Activated naive CD8-positive, alpha-beta T cell treated with anti-CD3 and anti-CD28 coated beads, Interleukin-2, amount 10 ng/mL, durations not matched to agents 7 days and 5 days (primary cell): Measurements from ENCODE around the gene DHX32. TPM values are rescaled to one million over a fixed set of nuclear protein-coding genes. Genes with fewer than 3 reads are reported as not detected.

Experiments
- ATAC-seq: fragments of 150-1000 bp; cut with Tn5 transposase; one replicate; pipeline ENCODE4 v1.10.0; 2021; ENCODE audit warnings: low read depth, moderate library complexity
- POLR2A ChIA-PET: fragments of 350-600 bp; sonication (Branson Sonifier 250); formaldehyde crosslinking; loops from one replicate; lab custom pipeline; 2021; ENCODE audit warnings: antibody characterized with exemption; lab: Charles Lee
- DNase-seq: peaks from one replicate; pipeline ENCODE4 v3.0.0; 2021
- H3K27ac Mint-ChIP-seq: one replicate; pipeline ENCODE4 v1.8.0; 2022; ENCODE audit warnings: mild to moderate bottlenecking, mixed read lengths
- H3K27me3 Mint-ChIP-seq: one replicate; pipeline ENCODE4 v1.8.0; 2022; ENCODE audit warnings: mild to moderate bottlenecking, moderate library complexity, mixed read lengths
- H3K36me3 Mint-ChIP-seq: one replicate; pipeline ENCODE4 v1.8.0; 2021; ENCODE audit warnings: mild to moderate bottlenecking, mixed read lengths
- H3K4me1 Mint-ChIP-seq: one replicate; pipeline ENCODE4 v1.8.0; 2021; ENCODE audit warnings: mixed read lengths
- H3K4me3 Mint-ChIP-seq: one replicate; pipeline ENCODE4 v1.8.0; 2022; ENCODE audit warnings: mild to moderate bottlenecking, moderate library complexity, mixed read lengths
- H3K9me3 Mint-ChIP-seq: one replicate; pipeline ENCODE4 v1.8.0; 2021; ENCODE audit warnings: mixed read lengths
- total RNA-seq, 2 experiments: library from RNA; stranded (reverse); gene quantifications; one replicate each; pipeline ENCODE4 v1.2.3, GENCODE V29; 2021

The DHX32 gene
- total RNA-seq, 2 experiments from 2014 or later, result 19.1 to 21.1 TPM

DNA sequence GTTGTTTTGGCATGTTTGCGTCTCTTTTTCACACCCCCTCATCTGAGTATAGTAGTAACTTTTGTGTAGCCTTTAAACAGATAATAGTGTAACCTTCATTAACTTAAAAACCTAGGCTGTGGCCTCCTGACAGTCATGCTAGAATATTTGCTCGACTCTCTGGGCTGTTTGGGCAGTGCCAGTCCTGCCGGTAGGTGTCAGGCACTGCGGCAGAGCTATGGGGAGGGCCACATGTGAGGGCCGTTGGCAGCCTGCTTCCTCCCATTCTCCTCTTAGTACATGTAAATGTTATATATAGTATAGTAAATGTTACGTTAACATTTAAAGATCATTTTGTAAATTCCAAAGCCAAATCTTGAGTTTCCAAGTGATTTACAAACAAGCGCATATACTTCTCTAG lies 31.6 kb downstream of the DHX32 start:
- no peak overlapping the region for H3K27ac Mint-ChIP-seq
- H3K36me3 Mint-ChIP-seq, result peaks cover 9% of the 10 kb centered on the region
- POLR2A ChIA-PET, result no interaction called here
- H3K4me3 Mint-ChIP-seq, result no peak overlapping the region
- ATAC-seq, result no peak
- no peak for DNase-seq
- no peaks in the 10 kb centered on the region for H3K27me3 Mint-ChIP-seq
- H3K4me1 Mint-ChIP-seq, result no peaks in the 10 kb centered on the region
- H3K9me3 Mint-ChIP-seq, result no peaks in the 10 kb centered on the region

DNA sequence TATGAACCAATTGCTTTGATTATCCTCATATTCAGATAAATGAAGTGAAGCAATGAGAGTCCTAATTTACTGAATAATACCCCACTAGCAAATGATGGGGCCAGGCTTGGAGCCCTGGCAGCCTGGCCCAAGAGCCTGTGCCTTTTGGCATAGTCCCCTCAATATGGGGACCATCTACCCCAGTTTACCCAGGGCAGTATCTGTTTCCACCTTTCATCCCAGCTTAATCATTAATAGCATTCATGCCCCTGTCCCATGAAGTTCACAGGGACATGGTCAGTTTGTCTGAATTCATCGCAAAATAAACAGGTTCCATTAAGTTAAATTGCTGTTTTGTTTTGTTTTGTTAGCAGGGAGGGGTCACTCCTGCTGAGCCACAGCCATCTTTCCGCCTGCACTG lies 32.2 kb downstream of the DHX32 start:
- ATAC-seq, result no peak
- Mint-ChIP-seq H3K27me3 (no peaks in the 10 kb centered on the region), H3K4me1 (no peaks in the 10 kb centered on the region), H3K4me3 (no peak overlapping the region), H3K27ac (no peak overlapping the region), H3K36me3 (peaks cover 8% of the 10 kb centered on the region), H3K9me3 (no peaks in the 10 kb centered on the region)
- no peak for DNase-seq
- POLR2A ChIA-PET, result no interaction called here

DNA sequence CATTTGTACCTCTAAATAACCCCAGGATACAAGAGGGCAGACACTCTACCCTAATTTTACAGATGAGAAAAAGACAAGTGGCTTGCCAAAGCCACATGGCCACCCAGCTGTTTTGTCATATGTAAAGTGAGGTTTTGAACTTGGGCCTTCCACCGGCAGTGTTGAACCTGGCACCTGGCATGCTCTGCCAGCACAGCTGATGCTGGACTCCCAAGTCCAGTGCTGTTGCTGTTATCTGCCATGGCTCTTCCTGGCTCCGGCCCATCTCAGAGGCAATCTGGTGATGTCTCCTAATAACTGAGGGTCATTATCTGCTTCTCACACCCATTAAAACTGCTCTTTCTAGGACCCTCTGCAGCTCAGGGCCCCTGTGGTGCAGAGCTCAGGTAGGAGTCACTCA lies 32.7 kb downstream of the DHX32 start:
- H3K36me3 Mint-ChIP-seq, result peaks cover 7% of the 10 kb centered on the region
- no peaks in the 10 kb centered on the region for H3K27me3 Mint-ChIP-seq
- POLR2A ChIA-PET, result no interaction called here

DNA sequence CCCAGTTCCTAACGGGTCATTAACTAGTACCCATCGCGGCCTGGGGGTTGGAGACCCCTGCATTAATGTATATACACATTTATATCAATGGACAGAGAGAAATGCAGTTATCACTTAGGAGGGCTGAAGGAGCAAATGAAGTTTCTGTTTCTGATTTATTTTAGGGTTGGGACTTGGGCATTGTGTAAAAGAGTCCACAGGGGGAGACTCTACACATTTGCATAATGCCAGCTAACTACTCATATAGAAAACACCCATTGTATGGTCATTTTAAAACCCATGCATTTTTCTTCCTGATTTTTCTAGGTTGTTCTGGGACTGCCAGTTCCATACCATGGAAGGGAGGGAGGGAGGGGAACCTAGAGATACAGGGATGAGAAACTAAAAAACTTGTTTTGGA lies 34.2 kb downstream of the DHX32 start:
- Mint-ChIP-seq H3K4me3 (no peak overlapping the region), H3K27me3 (no peaks in the 10 kb centered on the region), H3K9me3 (no peaks in the 10 kb centered on the region), H3K36me3 (peaks cover 6% of the 10 kb centered on the region), H3K4me1 (no peaks in the 10 kb centered on the region), H3K27ac (no peak overlapping the region)
- POLR2A ChIA-PET, result no interaction called here
- ATAC-seq, result no peak
- DNase-seq, result no peak

More for the DNA sequence above, 32.7 kb downstream of the DHX32 start:
- Mint-ChIP-seq H3K27ac (no peak overlapping the region), H3K9me3 (no peaks in the 10 kb centered on the region), H3K4me1 (no peaks in the 10 kb centered on the region), H3K4me3 (no peak overlapping the region)
- DNase-seq (no peak), ATAC-seq (no peak)

DNA sequence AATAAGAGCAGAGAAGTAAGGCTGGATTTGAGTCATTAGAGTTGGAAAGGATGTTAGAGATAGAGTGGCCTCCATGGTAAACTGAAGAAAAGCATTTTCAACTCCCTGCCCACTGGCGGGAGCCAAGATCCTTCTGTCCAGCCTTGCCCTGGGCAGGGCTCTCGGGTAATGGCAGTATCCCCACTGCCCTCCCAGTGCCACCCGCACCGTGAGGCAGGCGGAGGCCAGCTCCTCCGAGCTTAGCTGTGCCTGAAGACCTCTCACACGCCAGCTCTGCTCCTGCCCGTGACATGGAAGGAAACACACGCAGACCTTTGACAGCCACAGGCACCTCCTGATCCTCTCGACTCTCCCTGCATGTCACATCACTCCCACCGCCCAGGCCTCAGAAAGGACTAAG lies 35.5 kb downstream of the DHX32 start:
- Mint-ChIP-seq H3K4me1 (no peaks in the 10 kb centered on the region), H3K27me3 (no peaks in the 10 kb centered on the region), H3K27ac (no peak overlapping the region), H3K9me3 (no peaks in the 10 kb centered on the region), H3K4me3 (no peak overlapping the region), H3K36me3 (peaks cover 7% of the 10 kb centered on the region)
- ATAC-seq (no peak), DNase-seq (no peak)
- POLR2A ChIA-PET, result no interaction called here

DNA sequence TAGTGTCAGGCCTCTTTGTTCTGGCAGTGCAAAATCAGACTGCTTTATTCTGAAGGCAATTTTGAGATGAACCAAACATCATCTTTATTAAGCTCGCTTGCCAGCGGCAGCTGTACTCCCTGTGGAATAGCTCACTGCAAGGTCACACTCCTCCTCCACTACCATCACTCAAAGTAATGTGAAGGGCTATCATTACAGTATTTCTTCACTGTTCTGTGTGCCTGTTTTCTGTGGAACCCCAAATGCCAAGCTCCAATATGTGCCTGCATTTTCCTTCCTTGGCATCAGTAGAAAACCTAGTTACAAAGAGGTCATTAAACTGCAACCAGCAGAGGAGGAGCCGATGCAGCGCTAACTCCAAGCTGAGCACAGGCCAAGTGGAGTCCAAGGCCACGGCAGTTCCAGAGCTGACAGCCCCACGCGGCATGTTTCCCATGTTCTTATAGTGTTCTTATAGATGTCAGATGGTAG lies 36.3 kb downstream of the DHX32 start:
- Mint-ChIP-seq H3K9me3 (no peaks in the 10 kb centered on the region), H3K4me1 (no peaks in the 10 kb centered on the region), H3K27me3 (no peaks in the 10 kb centered on the region), H3K36me3 (peaks cover 5% of the 10 kb centered on the region), H3K27ac (no peak overlapping the region), H3K4me3 (no peak overlapping the region)
- no peak for ATAC-seq
- POLR2A ChIA-PET, result no interaction called here
- no peak for DNase-seq

DNA sequence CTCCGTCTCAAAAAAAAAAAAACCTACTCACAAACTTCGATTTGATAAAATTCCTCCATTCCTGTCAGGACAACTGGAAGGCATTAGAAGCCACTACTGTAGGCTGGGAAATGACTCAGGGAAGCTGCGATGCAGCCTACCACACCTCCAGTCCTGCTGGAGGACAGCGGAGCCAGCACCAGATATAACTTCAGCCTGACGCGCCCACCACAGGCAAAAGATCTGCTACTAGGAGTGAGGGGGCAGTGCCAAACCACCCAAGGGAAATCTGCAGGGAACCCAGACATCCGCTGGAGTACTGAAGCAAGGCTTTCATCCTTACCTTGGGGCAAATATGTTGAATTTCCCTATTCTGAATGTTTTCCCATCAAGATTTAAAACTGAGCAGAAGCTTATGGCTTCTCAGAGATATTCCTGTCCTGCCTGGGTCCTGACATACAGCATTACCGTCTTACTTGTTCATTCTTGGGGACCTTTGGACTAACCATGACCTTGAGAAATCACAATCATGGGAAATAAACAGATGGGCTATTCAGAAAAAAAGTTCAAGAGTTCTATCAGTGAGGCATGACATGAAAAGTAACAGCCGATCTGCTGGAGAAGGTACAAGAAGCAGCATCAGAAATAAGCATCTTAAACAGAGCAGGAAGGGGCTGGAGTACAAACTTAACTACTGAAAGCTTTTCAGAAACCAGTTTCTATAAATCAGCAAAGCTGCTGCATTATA lies 37.3 kb downstream of the DHX32 start:
- Mint-ChIP-seq H3K27me3 (no peaks in the 10 kb centered on the region), H3K27ac (no peak overlapping the region), H3K4me1 (no peaks in the 10 kb centered on the region), H3K36me3 (peaks cover 2% of the 10 kb centered on the region), H3K4me3 (no peak overlapping the region), H3K9me3 (no peaks in the 10 kb centered on the region)
- POLR2A ChIA-PET, result interaction anchor here (1.3 kb wide), 1 partner anchor 21 kb away, joined by 4 read pairs; the partner anchor contains the start of genes BCCIP and UROS
- ATAC-seq (no peak), DNase-seq (no peak)

DNA sequence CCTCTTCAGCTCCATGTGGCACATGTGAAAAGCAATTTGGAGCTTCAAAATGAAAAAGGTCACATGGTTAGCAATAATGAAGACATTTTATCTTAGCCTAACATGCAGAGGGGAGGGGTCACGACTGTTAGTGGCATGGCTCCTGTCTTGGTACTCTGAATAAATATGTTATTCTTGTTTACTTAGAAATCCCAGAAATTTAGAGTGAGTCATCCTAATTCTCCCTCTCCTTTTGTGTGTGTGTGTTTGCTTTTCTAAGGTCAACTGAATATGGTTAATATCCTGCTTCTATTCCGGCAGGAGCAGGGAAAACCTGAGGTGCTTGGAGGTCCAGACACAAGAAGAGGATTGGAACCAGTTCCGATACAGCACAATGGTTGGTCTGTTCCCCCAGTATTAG lies 40.1 kb downstream of the DHX32 start:
- no peak overlapping the region for H3K27ac Mint-ChIP-seq
- peaks cover 7% of the 10 kb centered on the region for H3K36me3 Mint-ChIP-seq
- H3K4me1 Mint-ChIP-seq, result no peaks in the 10 kb centered on the region
- no peak overlapping the region for H3K4me3 Mint-ChIP-seq
- DNase-seq (no peak), ATAC-seq (no peak)
- no peaks in the 10 kb centered on the region for H3K27me3 Mint-ChIP-seq
- H3K9me3 Mint-ChIP-seq, result no peaks in the 10 kb centered on the region
- POLR2A ChIA-PET, result no interaction called here

DNA sequence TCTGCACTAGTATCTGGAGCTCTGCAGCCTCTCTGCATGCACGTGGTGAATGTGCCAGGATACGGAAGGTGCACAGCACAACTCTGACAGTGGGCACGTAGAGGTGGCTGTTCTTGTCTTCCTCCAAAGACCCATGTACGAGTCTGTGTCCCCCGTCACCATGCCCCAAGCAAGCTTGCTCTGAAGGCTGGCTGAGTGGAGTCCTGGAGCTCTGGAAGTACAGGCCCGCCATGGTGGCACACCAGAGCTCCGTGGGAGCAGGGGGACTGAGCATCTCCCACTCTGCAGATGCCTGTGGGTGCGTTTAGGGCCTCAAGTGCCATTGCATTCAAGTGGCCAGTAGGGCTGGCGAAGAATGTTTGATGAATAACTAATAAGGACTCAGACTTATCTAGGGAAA lies 40.7 kb downstream of the DHX32 start:
- Mint-ChIP-seq H3K36me3 (peaks cover 10% of the 10 kb centered on the region), H3K9me3 (no peaks in the 10 kb centered on the region), H3K27me3 (no peaks in the 10 kb centered on the region), H3K27ac (no peak overlapping the region), H3K4me3 (no peak overlapping the region), H3K4me1 (no peaks in the 10 kb centered on the region)
- POLR2A ChIA-PET, result no interaction called here
- ATAC-seq (no peak), DNase-seq (no peak)

DNA sequence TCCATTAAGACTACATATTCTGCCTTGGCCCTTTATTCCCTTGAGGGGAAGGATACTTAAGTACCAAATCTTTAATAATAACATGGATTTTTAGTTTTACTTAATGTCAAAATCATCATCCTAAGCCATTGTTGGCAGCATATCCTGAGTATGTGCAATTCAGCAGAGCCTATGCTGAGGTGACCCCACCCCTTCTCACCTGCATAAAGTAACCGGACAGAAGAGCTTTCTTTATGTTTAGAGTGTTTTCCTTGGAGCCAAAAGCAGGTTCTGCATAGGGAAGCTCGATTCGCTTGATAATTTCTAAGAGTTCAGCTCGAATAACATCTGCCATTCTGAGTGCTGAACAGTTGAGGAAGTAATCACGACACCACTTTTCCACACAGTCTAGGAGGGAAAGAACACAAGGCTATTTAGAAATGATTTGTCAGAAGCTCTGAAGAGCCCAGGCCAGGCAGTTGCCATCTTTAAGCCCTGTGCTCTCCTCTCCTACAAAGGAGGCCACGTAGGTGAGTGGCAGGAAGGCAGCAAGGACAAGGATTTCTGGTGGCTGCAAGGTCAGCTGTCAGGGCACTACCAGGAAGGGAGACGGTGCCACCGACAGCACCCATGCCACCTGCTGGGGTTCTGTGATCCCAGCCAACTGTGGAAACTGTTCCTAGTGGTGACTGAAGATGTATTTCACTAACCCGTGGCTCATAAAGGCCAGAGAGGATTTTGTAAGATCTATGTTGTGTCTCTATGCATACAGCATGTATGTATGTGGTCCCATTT lies 42.1 kb downstream of the DHX32 start:
- no peak overlapping the region for H3K27ac Mint-ChIP-seq

DNA sequence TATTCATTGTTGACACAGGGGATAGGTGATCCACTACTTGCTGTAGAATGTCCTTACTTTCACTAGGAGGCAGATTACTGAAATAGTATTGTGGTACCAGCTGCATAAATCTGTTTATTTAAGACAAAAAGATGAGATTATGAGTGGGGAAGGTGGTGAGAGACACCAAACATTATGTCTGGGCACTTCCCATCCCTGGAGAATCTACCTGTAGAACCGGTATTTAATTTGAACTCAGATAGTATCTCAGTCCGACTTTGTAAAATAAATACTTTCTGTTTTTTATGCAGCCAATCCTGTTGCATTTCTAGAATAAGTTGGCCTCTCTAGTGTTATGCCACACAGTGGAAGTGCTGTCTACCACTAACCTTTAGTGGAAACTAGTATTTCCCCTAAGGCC lies 44.3 kb downstream of the DHX32 start:
- Mint-ChIP-seq H3K9me3 (no peaks in the 10 kb centered on the region), H3K27ac (no peak overlapping the region), H3K4me1 (no peaks in the 10 kb centered on the region), H3K36me3 (peaks cover 16% of the 10 kb centered on the region), H3K27me3 (no peaks in the 10 kb centered on the region), H3K4me3 (no peak overlapping the region)
- DNase-seq, result no peak
- POLR2A ChIA-PET, result no interaction called here
- no peak for ATAC-seq

More for the DNA sequence above, 42.1 kb downstream of the DHX32 start:
- ATAC-seq (no peak), DNase-seq (no peak)
- POLR2A ChIA-PET, result no interaction called here
- Mint-ChIP-seq H3K27me3 (no peaks in the 10 kb centered on the region), H3K4me3 (no peak overlapping the region), H3K36me3 (peaks cover 14% of the 10 kb centered on the region), H3K9me3 (no peaks in the 10 kb centered on the region), H3K4me1 (no peaks in the 10 kb centered on the region)

DNA sequence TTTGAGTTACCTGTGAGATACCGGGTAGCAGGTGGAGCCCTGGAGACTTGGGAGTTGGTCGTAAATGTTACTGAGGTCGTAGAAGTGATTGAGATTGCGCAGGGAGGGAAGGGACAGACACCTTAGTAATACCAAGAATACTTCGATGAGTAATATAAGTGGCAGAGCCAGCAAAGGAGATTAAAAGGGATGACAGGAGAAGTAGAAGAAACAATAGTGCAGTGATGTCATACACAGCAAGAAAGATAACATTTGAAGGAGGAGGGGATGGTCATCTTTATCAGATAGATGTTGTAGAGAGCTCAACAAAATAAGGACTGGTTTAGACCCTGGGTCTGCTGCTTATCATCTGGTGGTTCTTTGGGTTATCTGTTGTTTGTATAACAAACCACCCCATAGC lies 52.8 kb downstream of the DHX32 start:
- H3K4me1 Mint-ChIP-seq, result peaks cover 13% of the 10 kb centered on the region
- no peak for DNase-seq
- no peak overlapping the region for H3K4me3 Mint-ChIP-seq
- peaks cover 28% of the 10 kb centered on the region for H3K36me3 Mint-ChIP-seq
- no peaks in the 10 kb centered on the region for H3K27me3 Mint-ChIP-seq
- no peak overlapping the region for H3K27ac Mint-ChIP-seq
- no peaks in the 10 kb centered on the region for H3K9me3 Mint-ChIP-seq
- POLR2A ChIA-PET, result no interaction called here
- no peak for ATAC-seq

DNA sequence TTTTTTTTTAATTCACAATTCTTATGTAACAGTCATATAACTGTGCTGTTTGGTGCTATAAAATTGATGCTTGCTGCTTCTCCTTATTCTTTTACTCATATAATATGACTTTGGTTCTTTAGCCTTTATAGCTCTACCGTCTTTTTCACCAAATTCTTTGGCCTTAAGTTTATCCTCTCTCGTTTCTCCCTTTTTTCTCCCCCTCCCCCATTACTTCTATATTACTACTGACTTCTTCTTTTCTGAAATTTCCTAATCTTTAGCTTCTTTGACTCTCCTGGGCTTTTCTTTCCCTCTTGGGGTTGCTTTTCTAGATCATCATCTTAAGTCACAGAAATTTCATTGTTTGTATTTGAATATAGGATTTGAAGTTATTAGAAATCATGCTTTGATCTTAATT lies 54.0 kb downstream of the DHX32 start:
- Mint-ChIP-seq H3K4me3 (no peak overlapping the region), H3K27ac (no peak overlapping the region), H3K9me3 (no peaks in the 10 kb centered on the region), H3K4me1 (peaks cover 13% of the 10 kb centered on the region), H3K36me3 (peaks cover 28% of the 10 kb centered on the region), H3K27me3 (no peaks in the 10 kb centered on the region)
- no peak for DNase-seq
- POLR2A ChIA-PET, result interaction anchor here (0.6 kb wide), 1 partner anchor 9 kb away, joined by 3 read pairs; no protein-coding TSS in a partner anchor
- no peak for ATAC-seq

DNA sequence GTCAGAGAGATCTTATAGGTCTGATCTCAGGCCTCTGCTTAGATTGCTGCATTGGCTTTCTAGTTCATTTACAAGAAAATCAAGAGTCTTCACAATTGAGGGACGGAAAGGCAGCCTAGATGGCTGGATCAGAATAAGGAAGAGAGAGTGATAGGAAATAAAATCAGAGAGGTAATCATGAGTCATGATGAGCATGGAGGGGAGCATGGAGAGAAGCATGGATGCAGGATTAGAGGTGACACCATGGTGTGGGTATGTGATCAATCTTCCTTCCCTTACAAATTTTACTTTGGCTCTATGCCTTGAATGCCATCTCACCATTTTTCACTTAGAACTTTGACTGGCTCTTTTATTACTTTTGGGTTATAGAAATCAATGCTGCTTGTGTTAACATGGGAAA lies 56.4 kb downstream of the DHX32 start:
- Mint-ChIP-seq H3K4me1 (peaks cover 24% of the 10 kb centered on the region), H3K27ac (no peak overlapping the region), H3K4me3 (no peak overlapping the region), H3K9me3 (no peaks in the 10 kb centered on the region), H3K27me3 (no peaks in the 10 kb centered on the region), H3K36me3 (peaks cover 18% of the 10 kb centered on the region)
- ATAC-seq (no peak), DNase-seq (no peak)
- POLR2A ChIA-PET, result no interaction called here
